Left forelimb (tissue), 1 donor: ENCODE results near the gene SPTBN1.

ENCODE experiments used
- DNase-seq: peaks from one replicate; pipeline ENCODE4 v3.0.0-alpha.2; 2018; ENCODE audit warnings: low spot score

Gene SPTBN1

GRCh38 chr2:54632733-54633692 lies 176.9 kb downstream of the SPTBN1 start:
- DNase-seq: no peak

- no peak for DNase-seq
These were observed 177.9 kb downstream of the SPTBN1 start for GRCh38 chr2:54634021-54634420.

GRCh38 chr2:54634564-54635511 lies 178.7 kb downstream of the SPTBN1 start:
- DNase-seq: no peak

- no peak for DNase-seq
These were observed 179.5 kb downstream of the SPTBN1 start for GRCh38 chr2:54635554-54636152.

GRCh38 chr2:54636415-54637139 lies 180.4 kb downstream of the SPTBN1 start:
- no peak for DNase-seq

- no peak for DNase-seq
These were observed 182.0 kb downstream of the SPTBN1 start for GRCh38 chr2:54638103-54638502.

GRCh38 chr2:54638774-54639187 lies 182.7 kb downstream of the SPTBN1 start:
- DNase-seq: no peak

GRCh38 chr2:54639609-54640008 lies 183.5 kb downstream of the SPTBN1 start:
- DNase-seq: no peak

- DNase-seq: no peak
These were observed 184.9 kb downstream of the SPTBN1 start for GRCh38 chr2:54640834-54641540.

GRCh38 chr2:54641988-54642387 lies 185.9 kb downstream of the SPTBN1 start:
- no peak for DNase-seq

GRCh38 chr2:54642677-54643430 lies 186.7 kb downstream of the SPTBN1 start:
- no peak for DNase-seq

GRCh38 chr2:54644236-54644635 lies 188.1 kb downstream of the SPTBN1 start:
- no peak for DNase-seq

- DNase-seq: no peak
These were observed 190.2 kb downstream of the SPTBN1 start for GRCh38 chr2:54646170-54646927.

- no peak for DNase-seq
These were observed 192.1 kb downstream of the SPTBN1 start for GRCh38 chr2:54648256-54648655.

GRCh38 chr2:54649191-54649590 lies 193.1 kb downstream of the SPTBN1 start:
- DNase-seq: no peak

- no peak for DNase-seq
These were observed 193.5 kb downstream of the SPTBN1 start for GRCh38 chr2:54649633-54650032.

- no peak for DNase-seq
These were observed 194.5 kb downstream of the SPTBN1 start for GRCh38 chr2:54650612-54651011.

GRCh38 chr2:54651291-54651690 lies 195.2 kb downstream of the SPTBN1 start:
- no peak for DNase-seq

- no peak for DNase-seq
These were observed 196.4 kb downstream of the SPTBN1 start for GRCh38 chr2:54652540-54652939.
